ENCODE data around the gene GNA14. TPM values are rescaled to one million over a fixed set of nuclear protein-coding genes. Genes with fewer than 3 reads are reported as not detected.

The GNA14 gene
- total RNA-seq, 1 donor, result 6.5 TPM

DNA sequence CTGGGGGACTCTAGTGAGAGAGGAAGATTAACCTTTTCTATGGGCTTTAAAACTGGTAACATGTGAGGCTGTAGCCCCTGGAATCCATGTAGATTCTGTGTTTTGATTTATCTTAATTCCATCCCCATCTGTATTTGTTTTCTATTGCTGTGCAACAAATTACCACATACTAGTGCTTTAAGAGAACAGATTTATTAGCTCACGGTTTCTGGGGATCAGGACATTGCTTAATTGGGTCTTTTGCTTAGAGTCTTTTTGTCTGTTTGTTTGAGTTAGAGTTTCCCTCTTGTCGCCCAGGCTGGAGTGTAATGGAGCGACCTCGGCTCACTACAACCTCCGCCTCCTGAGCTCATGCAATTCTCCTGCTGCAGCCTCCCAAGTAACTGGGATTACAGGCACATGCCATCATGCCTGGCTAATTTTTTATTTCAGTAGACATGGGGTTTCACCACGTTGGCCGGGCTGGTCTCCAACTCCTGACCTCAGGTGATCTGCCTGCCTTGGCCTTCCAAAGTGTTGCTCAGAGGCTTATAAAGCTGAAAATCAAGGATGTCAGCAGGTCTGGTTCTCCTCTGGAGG lies 29.9 kb upstream of the GNA14 start:
- no peak overlapping the region for H3K4me3 ChIP-seq (ENCODE audit: low read depth, low read length)
- peak; percentile 45 for DNase-seq (ENCODE audit: low read depth)
- TF ChIP-seq, protein P1, sequence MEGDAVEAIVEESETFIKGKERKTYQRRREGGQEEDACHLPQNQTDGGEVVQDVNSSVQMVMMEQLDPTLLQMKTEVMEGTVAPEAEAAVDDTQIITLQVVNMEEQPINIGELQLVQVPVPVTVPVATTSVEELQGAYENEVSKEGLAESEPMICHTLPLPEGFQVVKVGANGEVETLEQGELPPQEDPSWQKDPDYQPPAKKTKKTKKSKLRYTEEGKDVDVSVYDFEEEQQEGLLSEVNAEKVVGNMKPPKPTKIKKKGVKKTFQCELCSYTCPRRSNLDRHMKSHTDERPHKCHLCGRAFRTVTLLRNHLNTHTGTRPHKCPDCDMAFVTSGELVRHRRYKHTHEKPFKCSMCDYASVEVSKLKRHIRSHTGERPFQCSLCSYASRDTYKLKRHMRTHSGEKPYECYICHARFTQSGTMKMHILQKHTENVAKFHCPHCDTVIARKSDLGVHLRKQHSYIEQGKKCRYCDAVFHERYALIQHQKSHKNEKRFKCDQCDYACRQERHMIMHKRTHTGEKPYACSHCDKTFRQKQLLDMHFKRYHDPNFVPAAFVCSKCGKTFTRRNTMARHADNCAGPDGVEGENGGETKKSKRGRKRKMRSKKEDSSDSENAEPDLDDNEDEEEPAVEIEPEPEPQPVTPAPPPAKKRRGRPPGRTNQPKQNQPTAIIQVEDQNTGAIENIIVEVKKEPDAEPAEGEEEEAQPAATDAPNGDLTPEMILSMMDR (IDR thresholded peaks at IDR 0.05; ENCODE audit: insufficient read depth, low read depth, low read length), result no peak

DNA sequence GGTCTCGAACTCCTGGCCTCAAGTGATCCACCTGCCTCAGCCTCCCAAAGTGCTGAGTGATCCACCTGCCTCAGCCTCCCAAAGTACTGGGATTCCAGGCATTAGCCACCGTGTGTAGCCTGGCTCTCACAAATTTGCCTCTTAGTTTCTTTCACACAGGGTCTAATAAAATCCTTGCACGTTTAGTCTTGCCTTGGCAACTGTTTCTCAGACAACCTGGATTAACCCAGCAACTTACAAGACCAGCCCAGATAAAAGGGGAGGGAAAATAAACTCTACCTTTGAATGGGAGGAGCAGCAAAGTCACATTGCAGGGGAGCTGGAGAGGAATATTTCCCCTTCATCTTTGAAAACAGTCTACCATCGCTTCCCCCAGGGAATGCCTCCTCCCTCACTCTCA lies 29.3 kb upstream of the GNA14 start:
- TF ChIP-seq, protein P1 (IDR thresholded peaks at IDR 0.05; ENCODE audit: insufficient read depth, low read depth, low read length), result no peak
- DNase-seq (ENCODE audit: low read depth), result no peak
- H3K4me3 ChIP-seq (ENCODE audit: low read depth, low read length), result no peak overlapping the region

DNA sequence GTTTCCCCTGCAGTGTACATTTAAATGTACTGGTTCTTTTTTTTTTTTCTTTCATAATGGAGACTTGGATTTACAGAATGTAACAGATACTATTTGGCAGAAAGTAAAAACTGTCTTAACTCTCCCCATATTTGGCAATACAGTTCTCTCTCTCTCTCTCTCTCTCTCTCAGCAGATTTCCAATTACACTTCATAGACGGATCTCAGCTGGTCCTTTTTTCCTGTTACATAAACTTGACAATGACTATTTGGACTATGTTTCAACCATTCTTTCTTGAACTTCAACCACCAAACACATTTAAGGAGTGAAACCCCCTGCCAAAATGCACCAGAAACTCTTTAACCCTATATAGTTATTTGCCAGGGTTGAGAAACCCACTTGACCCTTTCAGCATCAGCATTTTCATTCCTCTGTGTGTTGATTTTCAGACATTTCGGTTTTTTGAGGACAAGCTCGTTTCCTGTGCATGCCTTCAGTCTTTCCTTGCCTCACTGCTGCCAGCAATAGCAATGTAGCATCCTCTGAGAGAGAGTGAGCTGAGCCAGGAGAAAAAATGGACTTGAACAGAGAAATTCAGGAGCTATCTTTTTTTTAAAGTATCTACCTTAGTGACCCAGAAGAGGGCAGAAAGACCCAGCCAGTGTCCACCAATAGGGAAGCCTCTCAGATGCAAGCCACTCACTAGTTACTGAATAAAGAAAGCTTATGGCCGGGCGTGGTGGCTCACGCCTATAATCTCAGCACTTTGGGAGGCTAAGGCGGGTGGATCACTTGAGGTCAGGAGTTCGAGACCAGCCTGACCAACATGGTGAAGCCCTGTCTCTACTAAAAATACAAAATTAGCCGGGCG lies 26.0 kb upstream of the GNA14 start:
- DNase-seq (ENCODE audit: low read depth), result no peak
- H3K4me3 ChIP-seq (ENCODE audit: low read depth, low read length), result no peak overlapping the region
- TF ChIP-seq, protein P1 (IDR thresholded peaks at IDR 0.05; ENCODE audit: insufficient read depth, low read depth, low read length), result no peak

DNA sequence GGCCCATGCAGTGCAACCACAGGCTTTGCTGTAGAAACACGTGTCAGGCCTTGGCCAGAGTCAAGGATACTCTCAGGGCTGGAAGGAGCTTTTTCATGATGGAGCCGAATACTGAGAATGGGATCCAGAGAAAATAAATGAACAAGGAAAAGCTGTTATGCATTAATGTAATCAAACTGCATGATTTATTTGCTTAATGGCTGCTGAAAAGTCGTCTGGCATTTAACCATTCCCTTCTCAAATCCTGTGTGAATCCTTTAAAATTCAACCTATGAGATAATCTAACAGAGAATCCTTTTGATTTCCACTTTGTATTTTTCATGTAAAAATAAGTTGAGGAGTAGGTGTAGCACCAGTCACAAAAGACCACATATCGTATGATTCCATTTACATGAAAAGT lies 24.1 kb upstream of the GNA14 start:
- TF ChIP-seq, protein P1 (IDR thresholded peaks at IDR 0.05; ENCODE audit: insufficient read depth, low read depth, low read length), result no peak
- no peak overlapping the region for H3K4me3 ChIP-seq (ENCODE audit: low read depth, low read length)
- no peak for DNase-seq (ENCODE audit: low read depth)

DNA sequence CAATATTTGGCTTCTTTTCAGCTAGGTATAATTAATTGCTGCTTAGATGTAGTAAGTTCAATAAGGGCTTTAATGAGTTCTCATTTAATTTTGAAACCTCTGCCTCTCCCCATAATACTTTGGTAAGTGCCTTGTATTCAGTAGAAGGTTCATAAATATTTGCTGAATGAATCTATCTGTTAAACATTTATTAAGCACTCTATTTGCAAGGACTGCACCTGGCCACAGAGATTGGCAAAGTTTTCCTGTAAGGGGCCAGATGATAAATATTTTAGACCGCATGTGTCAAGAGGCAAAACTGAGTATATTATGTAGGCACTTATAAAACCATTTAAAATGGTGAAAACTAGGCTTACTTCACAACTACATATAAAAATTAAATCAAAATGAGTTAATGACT lies 19.0 kb upstream of the GNA14 start:
- TF ChIP-seq, protein P1 (IDR thresholded peaks at IDR 0.05; ENCODE audit: insufficient read depth, low read depth, low read length), result no peak
- no peak for DNase-seq (ENCODE audit: low read depth)
- H3K4me3 ChIP-seq (ENCODE audit: low read depth, low read length), result no peak overlapping the region

DNA sequence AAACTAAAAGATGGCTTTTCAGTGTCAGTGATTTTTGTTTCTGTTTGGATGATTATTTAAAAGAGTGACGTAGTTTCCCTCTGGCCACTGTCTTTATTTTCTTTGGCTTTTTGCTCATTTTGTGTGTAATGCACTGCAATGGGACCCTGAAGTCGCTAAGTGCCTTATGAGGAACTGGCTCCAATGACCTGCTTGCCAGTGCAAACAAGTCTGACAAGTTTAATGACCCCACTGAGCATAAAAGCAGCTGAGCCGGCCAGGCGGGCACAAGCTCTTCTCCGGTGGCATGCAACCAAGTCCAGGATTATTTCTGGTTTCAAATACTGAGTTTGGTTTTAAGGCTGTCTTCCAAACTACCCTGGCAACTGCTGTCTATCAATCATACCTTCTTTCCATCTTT lies 15.6 kb upstream of the GNA14 start:
- DNase-seq (ENCODE audit: low read depth), result peak; percentile 26
- no peak overlapping the region for H3K4me3 ChIP-seq (ENCODE audit: low read depth, low read length)
- TF ChIP-seq, protein P1 (IDR thresholded peaks at IDR 0.05; ENCODE audit: insufficient read depth, low read depth, low read length), result no peak

Measured in fibroblast of villous mesenchyme (primary cell).